ENCODE measurements around the gene GPD2.
A peak's percentile ranks its signal among the peaks of the same experiment; 100 is the strongest.

Gene GPD2

DNA sequence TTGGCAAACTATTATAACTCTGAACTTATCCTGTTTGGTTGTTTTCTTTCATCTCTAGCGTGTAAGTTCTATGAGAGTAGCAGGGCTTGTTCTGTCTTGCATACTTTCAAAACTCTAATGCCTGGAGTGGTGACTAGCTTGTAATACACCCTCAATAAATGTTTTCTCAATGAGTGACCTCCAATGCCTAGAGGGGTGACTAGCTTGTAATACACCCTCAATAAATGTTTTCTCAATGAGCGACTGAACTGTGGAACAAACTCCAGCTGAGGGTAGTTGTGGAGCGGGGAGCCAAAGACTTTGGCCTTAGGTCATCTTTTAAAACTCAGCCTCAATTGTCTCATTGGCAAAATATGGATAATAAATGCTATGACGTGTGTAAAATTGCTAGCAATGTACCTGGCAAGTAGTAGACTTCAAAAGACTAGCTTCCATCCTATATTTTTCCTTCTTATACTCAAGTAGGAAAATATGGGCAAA, 1.8 kb downstream of the GPD2 start:
- peaks cover 22% of the 10 kb centered on the region for H3K36me3 Mint-ChIP-seq (ENCODE audit: low read depth)
- H3K4me1 Mint-ChIP-seq = peaks cover 41% of the 10 kb centered on the region
- H3K4me3 Mint-ChIP-seq = peak overlapping the region; percentile 93
- no peaks in the 10 kb centered on the region for H3K27me3 Mint-ChIP-seq (ENCODE audit: low read depth, poor library complexity)
- H3K27ac Mint-ChIP-seq = no peak overlapping the region
- DNase-seq = no peak
- H3K9me3 Mint-ChIP-seq = no peaks in the 10 kb centered on the region
- TF ChIP-seq, protein P1, sequence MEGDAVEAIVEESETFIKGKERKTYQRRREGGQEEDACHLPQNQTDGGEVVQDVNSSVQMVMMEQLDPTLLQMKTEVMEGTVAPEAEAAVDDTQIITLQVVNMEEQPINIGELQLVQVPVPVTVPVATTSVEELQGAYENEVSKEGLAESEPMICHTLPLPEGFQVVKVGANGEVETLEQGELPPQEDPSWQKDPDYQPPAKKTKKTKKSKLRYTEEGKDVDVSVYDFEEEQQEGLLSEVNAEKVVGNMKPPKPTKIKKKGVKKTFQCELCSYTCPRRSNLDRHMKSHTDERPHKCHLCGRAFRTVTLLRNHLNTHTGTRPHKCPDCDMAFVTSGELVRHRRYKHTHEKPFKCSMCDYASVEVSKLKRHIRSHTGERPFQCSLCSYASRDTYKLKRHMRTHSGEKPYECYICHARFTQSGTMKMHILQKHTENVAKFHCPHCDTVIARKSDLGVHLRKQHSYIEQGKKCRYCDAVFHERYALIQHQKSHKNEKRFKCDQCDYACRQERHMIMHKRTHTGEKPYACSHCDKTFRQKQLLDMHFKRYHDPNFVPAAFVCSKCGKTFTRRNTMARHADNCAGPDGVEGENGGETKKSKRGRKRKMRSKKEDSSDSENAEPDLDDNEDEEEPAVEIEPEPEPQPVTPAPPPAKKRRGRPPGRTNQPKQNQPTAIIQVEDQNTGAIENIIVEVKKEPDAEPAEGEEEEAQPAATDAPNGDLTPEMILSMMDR (IDR thresholded peaks at IDR 0.05) = no peak

DNA sequence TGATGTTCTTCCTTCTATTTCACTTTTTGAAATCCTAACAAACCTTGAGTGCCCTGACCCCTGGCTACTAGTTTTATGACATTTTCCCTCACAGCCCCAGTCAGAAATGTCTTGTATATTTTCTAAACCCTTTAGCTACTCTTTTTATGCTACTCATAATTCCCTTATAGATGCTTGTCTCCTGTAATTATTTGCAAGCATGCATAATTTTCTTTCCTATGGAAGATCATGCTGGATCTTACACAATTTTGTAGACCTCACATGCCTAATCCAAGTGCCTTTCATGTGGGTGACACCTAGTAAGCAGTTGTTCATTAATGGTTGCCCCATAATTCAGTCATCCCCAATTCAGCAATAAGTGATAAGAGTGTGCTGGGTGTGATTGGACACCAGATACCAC, 6.9 kb downstream of the GPD2 start:
- Mint-ChIP-seq H3K9me3 (no peaks in the 10 kb centered on the region), H3K4me1 (peaks cover 4% of the 10 kb centered on the region), H3K36me3 (ENCODE audit: low read depth) (peaks cover 37% of the 10 kb centered on the region), H3K4me3 (no peak overlapping the region), H3K27me3 (ENCODE audit: low read depth, poor library complexity) (no peaks in the 10 kb centered on the region), H3K27ac (no peak overlapping the region)
- DNase-seq = no peak
- TF ChIP-seq, protein P1 (IDR thresholded peaks at IDR 0.05) = no peak

DNA sequence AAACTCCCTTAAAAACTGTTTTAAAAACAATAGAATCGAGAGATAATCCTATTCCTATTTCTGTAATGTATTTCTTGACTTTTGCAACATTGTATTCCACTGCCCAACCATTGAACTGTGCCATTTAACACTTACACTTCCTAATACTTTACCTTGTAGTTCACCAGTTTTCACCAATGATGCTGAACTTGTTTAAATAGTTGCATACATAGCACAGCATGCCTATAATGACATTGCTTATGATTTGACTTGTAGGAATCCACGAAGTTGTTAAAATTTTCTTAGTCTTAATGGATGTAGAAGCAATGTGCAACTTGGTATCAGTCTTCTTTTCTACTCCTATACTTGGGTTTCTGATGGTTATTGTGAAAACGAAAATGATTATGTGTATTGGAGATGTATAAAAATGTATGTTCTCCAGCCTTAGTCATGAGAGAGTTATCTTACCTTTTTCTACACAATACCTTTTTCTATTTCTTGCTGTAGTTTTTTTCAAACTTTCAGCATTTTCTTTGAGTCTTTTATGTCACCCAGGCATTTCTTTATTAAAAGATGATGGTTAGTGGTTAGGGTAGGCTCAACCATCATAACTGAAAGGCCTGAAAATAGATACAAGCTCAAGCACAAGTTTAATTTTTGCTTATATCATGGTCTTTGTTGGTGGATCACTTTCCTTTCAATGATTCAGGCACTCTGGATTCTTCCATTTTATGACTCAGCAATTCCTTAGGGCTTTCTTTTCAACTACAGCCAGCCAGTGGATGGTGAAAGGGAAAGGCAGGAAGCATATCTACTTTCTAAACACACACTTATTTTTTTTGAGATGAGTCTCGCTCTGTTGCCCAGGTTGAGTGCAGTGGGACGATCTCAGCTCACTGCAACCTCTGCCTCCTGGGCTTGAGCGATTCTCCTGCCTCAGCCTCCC, 9.4 kb downstream of the GPD2 start:
- Mint-ChIP-seq H3K4me3 (no peak overlapping the region), H3K27me3 (ENCODE audit: low read depth, poor library complexity) (no peaks in the 10 kb centered on the region), H3K4me1 (no peaks in the 10 kb centered on the region), H3K9me3 (peaks cover 18% of the 10 kb centered on the region), H3K36me3 (ENCODE audit: low read depth) (peaks cover 49% of the 10 kb centered on the region), H3K27ac (no peak overlapping the region)
- TF ChIP-seq, protein P1 (IDR thresholded peaks at IDR 0.05) = no peak
- no peak for DNase-seq

DNA sequence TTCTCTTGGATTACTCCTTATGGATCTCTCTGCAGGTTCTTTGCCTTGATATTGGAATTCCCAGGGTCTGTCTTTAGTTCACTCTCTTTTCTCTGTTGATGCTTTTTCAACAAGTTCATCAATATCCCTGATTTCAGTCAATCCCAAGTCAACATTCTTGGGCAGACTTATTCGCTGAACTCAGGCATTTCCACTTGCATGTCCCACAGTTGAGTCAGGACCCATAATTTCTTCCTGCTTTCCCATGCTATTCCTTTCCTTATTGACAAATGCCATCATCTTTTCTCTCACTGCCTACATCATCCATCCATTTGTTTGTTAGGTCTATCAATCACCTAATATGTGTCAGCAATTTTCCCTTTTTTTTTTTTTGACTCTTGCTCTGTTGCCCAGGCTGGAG, 11.6 kb downstream of the GPD2 start:
- Mint-ChIP-seq H3K36me3 (ENCODE audit: low read depth) (peaks cover 49% of the 10 kb centered on the region), H3K27me3 (ENCODE audit: low read depth, poor library complexity) (no peaks in the 10 kb centered on the region), H3K4me1 (no peaks in the 10 kb centered on the region), H3K4me3 (no peak overlapping the region), H3K27ac (no peak overlapping the region), H3K9me3 (peaks cover 28% of the 10 kb centered on the region)
- TF ChIP-seq, protein P1 (IDR thresholded peaks at IDR 0.05) = no peak
- no peak for DNase-seq

DNA sequence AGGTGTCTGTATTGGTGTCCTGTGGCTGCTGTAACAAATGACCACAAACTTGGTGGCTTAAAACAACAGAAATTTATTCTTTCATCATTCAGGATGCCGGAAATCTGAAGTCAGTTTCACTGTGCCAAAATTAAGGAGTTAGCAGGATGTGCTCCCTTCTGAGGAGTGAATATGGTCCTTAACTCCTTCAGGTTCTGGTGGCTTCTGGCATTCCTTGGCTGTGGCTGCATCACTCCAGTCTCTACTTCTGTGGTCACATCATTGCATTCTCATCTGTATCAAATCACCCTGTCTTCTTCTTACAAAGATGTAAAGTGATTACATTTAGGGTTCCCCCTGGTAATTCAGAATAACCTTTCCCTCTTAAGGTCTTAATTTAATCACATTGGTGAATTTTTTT, 12.6 kb downstream of the GPD2 start:
- Mint-ChIP-seq H3K27ac (no peak overlapping the region), H3K27me3 (ENCODE audit: low read depth, poor library complexity) (no peaks in the 10 kb centered on the region), H3K4me3 (no peak overlapping the region), H3K4me1 (no peaks in the 10 kb centered on the region), H3K9me3 (peaks cover 38% of the 10 kb centered on the region), H3K36me3 (ENCODE audit: low read depth) (peaks cover 58% of the 10 kb centered on the region)
- TF ChIP-seq, protein P1 (IDR thresholded peaks at IDR 0.05) = no peak
- no peak for DNase-seq

DNA sequence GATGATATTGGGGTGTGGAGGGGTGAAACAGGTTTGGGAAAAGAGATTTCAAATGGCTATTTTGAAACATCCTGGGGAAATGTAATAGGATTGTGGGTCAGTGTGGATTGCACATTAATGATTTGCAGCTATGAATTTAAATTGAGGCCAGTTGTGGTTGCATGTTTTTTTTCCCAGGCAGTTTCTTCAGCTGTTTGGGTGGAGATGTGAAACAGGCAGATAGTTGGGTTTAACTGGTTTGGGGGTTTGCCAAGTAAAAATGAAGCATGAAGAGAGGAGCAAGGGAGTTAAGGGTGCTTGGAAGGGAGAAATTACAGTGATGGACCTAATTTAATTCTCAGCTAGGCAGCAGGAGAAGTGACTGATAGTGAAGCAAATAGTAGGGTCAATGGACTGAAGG, 16.8 kb downstream of the GPD2 start:
- no peak overlapping the region for H3K4me3 Mint-ChIP-seq
- H3K27me3 Mint-ChIP-seq (ENCODE audit: low read depth, poor library complexity) = peaks cover 4% of the 10 kb centered on the region
- no peak for DNase-seq
- H3K36me3 Mint-ChIP-seq (ENCODE audit: low read depth) = peaks cover 65% of the 10 kb centered on the region
- H3K27ac Mint-ChIP-seq = no peak overlapping the region
- H3K9me3 Mint-ChIP-seq = peaks cover 52% of the 10 kb centered on the region
- TF ChIP-seq, protein P1 (IDR thresholded peaks at IDR 0.05) = no peak
- H3K4me1 Mint-ChIP-seq = peaks cover 15% of the 10 kb centered on the region
